ENCODE measurements around the gene ABCC4. TPM values are rescaled to one million over a fixed set of nuclear protein-coding genes. Genes with fewer than 3 reads are reported as not detected.
"Not testable (repeated sequence)": the region's sequence is repeated elsewhere in the genome, so short reads cannot be mapped to it uniquely, and the experiment has no call there.

The ABCC4 gene
- total RNA-seq, 1 donor from 2014 or later, result 20.9 TPM

GRCh38 chr13:95317039-95317989, 16.1 kb upstream of the ABCC4 start:
- intact Hi-C loops (cut with micrococcal nuclease), result no loop called here
- Mint-ChIP-seq H3K27ac (no peak overlapping the region), H3K27me3 (no peaks in the 10 kb centered on the region), H3K4me1 (peaks cover 3% of the 10 kb centered on the region), H3K4me3 (no peak overlapping the region), H3K36me3 (ENCODE audit: low read depth) (no peaks in the 10 kb centered on the region), H3K9me3 (no peaks in the 10 kb centered on the region)
- no peak for DNase-seq

- H3K9me3 Mint-ChIP-seq, result no peaks in the 10 kb centered on the region
- DNase-seq, result no peak
- H3K4me3 Mint-ChIP-seq, result no peak overlapping the region
- no peak overlapping the region for H3K27ac Mint-ChIP-seq
- H3K36me3 Mint-ChIP-seq (ENCODE audit: low read depth), result no peaks in the 10 kb centered on the region
- intact Hi-C loops (cut with micrococcal nuclease), result no loop called here
- peaks cover 2% of the 10 kb centered on the region for H3K4me1 Mint-ChIP-seq
- H3K27me3 Mint-ChIP-seq, result peaks cover 4% of the 10 kb centered on the region
These were observed 14.5 kb upstream of the ABCC4 start for GRCh38 chr13:95315752-95316151.

GRCh38 chr13:95307507-95307906, 6.3 kb upstream of the ABCC4 start:
- H3K36me3 Mint-ChIP-seq (ENCODE audit: low read depth), result peaks cover 1% of the 10 kb centered on the region
- no peak overlapping the region for H3K4me3 Mint-ChIP-seq
- H3K27me3 Mint-ChIP-seq, result peaks cover 9% of the 10 kb centered on the region
- DNase-seq, result no peak
- no peaks in the 10 kb centered on the region for H3K4me1 Mint-ChIP-seq
- no peaks in the 10 kb centered on the region for H3K9me3 Mint-ChIP-seq
- intact Hi-C loops (cut with micrococcal nuclease), result loop anchor here (10.0 kb wide), 2 partner anchors 753 to 893 kb away; no protein-coding TSS in a partner anchor
- no peak overlapping the region for H3K27ac Mint-ChIP-seq

GRCh38 chr13:95304453-95304852, 3.2 kb upstream of the ABCC4 start:
- H3K4me3 Mint-ChIP-seq, result no peak overlapping the region
- H3K27me3 Mint-ChIP-seq, result peaks cover 12% of the 10 kb centered on the region
- no peaks in the 10 kb centered on the region for H3K9me3 Mint-ChIP-seq
- peaks cover 17% of the 10 kb centered on the region for H3K4me1 Mint-ChIP-seq
- no peak overlapping the region for H3K27ac Mint-ChIP-seq
- intact Hi-C loops (cut with micrococcal nuclease), result loop anchor here (5.0 to 10.0 kb wide), 3 partner anchors 707 to 890 kb away; partner anchors contain the start of gene TGDS
- peaks cover 7% of the 10 kb centered on the region for H3K36me3 Mint-ChIP-seq (ENCODE audit: low read depth)
- DNase-seq, result no peak

- Mint-ChIP-seq H3K27me3 (peaks cover 12% of the 10 kb centered on the region), H3K36me3 (ENCODE audit: low read depth) (peaks cover 11% of the 10 kb centered on the region), H3K27ac (peak overlapping the region; percentile 72), H3K4me1 (peaks cover 28% of the 10 kb centered on the region), H3K9me3 (no peaks in the 10 kb centered on the region), H3K4me3 (peak overlapping the region; percentile 78)
- DNase-seq, result no peak
- intact Hi-C loops (cut with micrococcal nuclease), result loop anchor here (2.0 to 10.0 kb wide), 5 partner anchors 113 to 887 kb away; partner anchors contain the start of genes DNAJC3 and TGDS
These were observed 730 bp upstream of the ABCC4 start for GRCh38 chr13:95301968-95302393.

GRCh38 chr13:95300625-95301182, 547 bp downstream of the ABCC4 start:
- peak overlapping the region; percentile 85 for H3K27ac Mint-ChIP-seq
- H3K9me3 Mint-ChIP-seq, result no peaks in the 10 kb centered on the region
- intact Hi-C loops (cut with micrococcal nuclease), result loop anchor here (2.0 to 10.0 kb wide), 5 partner anchors 112 to 886 kb away; partner anchors contain the start of genes DNAJC3 and TGDS
- H3K4me3 Mint-ChIP-seq, result peak overlapping the region; percentile 91
- DNase-seq, result peak; percentile 82
- H3K4me1 Mint-ChIP-seq, result peaks cover 28% of the 10 kb centered on the region
- H3K27me3 Mint-ChIP-seq, result peaks cover 12% of the 10 kb centered on the region
- H3K36me3 Mint-ChIP-seq (ENCODE audit: low read depth), result peaks cover 11% of the 10 kb centered on the region

GRCh38 chr13:95298971-95299621, 2.2 kb downstream of the ABCC4 start:
- H3K4me3 Mint-ChIP-seq, result peak overlapping the region; percentile 91
- peaks cover 12% of the 10 kb centered on the region for H3K27me3 Mint-ChIP-seq
- peak overlapping the region; percentile 32 for H3K27ac Mint-ChIP-seq
- no peaks in the 10 kb centered on the region for H3K9me3 Mint-ChIP-seq
- intact Hi-C loops (cut with micrococcal nuclease), result loop anchor here (2.0 to 5.0 kb wide), 2 partner anchors 82 to 632 kb away; no protein-coding TSS in a partner anchor
- peaks cover 28% of the 10 kb centered on the region for H3K4me1 Mint-ChIP-seq
- no peak for DNase-seq
- peaks cover 11% of the 10 kb centered on the region for H3K36me3 Mint-ChIP-seq (ENCODE audit: low read depth)

- Mint-ChIP-seq H3K27ac (no peak overlapping the region), H3K27me3 (peaks cover 12% of the 10 kb centered on the region), H3K4me3 (no peak overlapping the region), H3K4me1 (peaks cover 28% of the 10 kb centered on the region), H3K9me3 (no peaks in the 10 kb centered on the region), H3K36me3 (ENCODE audit: low read depth) (peaks cover 11% of the 10 kb centered on the region)
- intact Hi-C loops (cut with micrococcal nuclease), result loop anchor here (2.0 to 5.0 kb wide), 2 partner anchors 82 to 631 kb away; no protein-coding TSS in a partner anchor
- no peak for DNase-seq
These were observed 2.9 kb downstream of the ABCC4 start for GRCh38 chr13:95298169-95298965.

GRCh38 chr13:95296326-95296925, 4.8 kb downstream of the ABCC4 start:
- H3K4me1 Mint-ChIP-seq, result peaks cover 22% of the 10 kb centered on the region
- no peak overlapping the region for H3K27ac Mint-ChIP-seq
- peak; percentile 66 for DNase-seq
- H3K27me3 Mint-ChIP-seq, result no peaks in the 10 kb centered on the region
- H3K9me3 Mint-ChIP-seq, result peaks cover under 1% of the 10 kb centered on the region
- intact Hi-C loops (cut with micrococcal nuclease), result loop anchor here (5.0 kb wide), 1 partner anchor 629 kb away; no protein-coding TSS in a partner anchor
- H3K36me3 Mint-ChIP-seq (ENCODE audit: low read depth), result peaks cover 13% of the 10 kb centered on the region
- no peak overlapping the region for H3K4me3 Mint-ChIP-seq

- intact Hi-C loops (cut with micrococcal nuclease), result loop anchor here (5.0 kb wide), 1 partner anchor 628 kb away; no protein-coding TSS in a partner anchor
- DNase-seq, result no peak
- Mint-ChIP-seq H3K9me3 (peaks cover 3% of the 10 kb centered on the region), H3K4me1 (peaks cover 16% of the 10 kb centered on the region), H3K27ac (no peak overlapping the region), H3K36me3 (ENCODE audit: low read depth) (peaks cover 15% of the 10 kb centered on the region), H3K27me3 (no peaks in the 10 kb centered on the region), H3K4me3 (no peak overlapping the region)
These were observed 6.2 kb downstream of the ABCC4 start for GRCh38 chr13:95295026-95295425.

- DNase-seq, result no peak
- intact Hi-C loops (cut with micrococcal nuclease), result no loop called here
These were observed 8.6 kb downstream of the ABCC4 start for GRCh38 chr13:95292622-95293021.

GRCh38 chr13:95289901-95290300, 11.3 kb downstream of the ABCC4 start:
- H3K4me3 Mint-ChIP-seq; H3K36me3 Mint-ChIP-seq (ENCODE audit: low read depth); H3K4me1 Mint-ChIP-seq; H3K9me3 Mint-ChIP-seq; intact Hi-C loops (cut with micrococcal nuclease); DNase-seq; H3K27me3 Mint-ChIP-seq; H3K27ac Mint-ChIP-seq: not testable (repeated sequence)

More at GRCh38 chr13:95292622-95293021, 8.6 kb downstream of the ABCC4 start:
- peaks cover 1% of the 10 kb centered on the region for H3K4me1 Mint-ChIP-seq
- no peaks in the 10 kb centered on the region for H3K27me3 Mint-ChIP-seq
- no peak overlapping the region for H3K27ac Mint-ChIP-seq
- H3K4me3 Mint-ChIP-seq, result no peak overlapping the region
- H3K9me3 Mint-ChIP-seq, result peaks cover 3% of the 10 kb centered on the region
- H3K36me3 Mint-ChIP-seq (ENCODE audit: low read depth), result peaks cover 7% of the 10 kb centered on the region

Data from activated CD4-positive, alpha-beta T cell treated with anti-CD3 and anti-CD28 coated beads, Interleukin-2, amount 10 ng/mL, durations not matched to agents 24 days and 14 days (primary cell).